Measurements from ENCODE around the gene FAM161A. TPM values are rescaled to one million over a fixed set of nuclear protein-coding genes. Genes with fewer than 3 reads are reported as not detected.

The FAM161A gene
- total RNA-seq, 1 donor from 2014 or later, result 0.90 TPM

DNA sequence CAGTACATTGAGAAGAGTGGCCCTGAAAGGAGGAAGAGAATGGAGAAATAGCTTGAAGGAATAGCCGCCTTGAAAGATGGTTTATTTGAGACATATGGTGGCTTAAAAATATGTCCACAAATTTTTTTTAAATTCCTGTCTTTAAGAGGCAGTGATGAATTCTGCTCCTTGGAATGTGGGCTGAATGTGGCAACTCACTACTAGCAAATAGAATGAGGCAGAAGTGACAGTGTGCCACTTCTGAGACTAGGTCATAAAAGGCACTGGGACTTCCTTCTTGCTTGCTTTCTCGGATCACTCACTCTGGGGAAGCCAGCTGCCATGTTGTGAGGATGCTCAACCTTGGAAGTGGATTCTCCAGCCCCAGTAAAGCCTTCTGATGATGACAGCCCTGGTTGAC, 67.0 kb downstream of the FAM161A start:
- DNase-seq (ENCODE audit: low read depth in 2 of 2), result no peak

DNA sequence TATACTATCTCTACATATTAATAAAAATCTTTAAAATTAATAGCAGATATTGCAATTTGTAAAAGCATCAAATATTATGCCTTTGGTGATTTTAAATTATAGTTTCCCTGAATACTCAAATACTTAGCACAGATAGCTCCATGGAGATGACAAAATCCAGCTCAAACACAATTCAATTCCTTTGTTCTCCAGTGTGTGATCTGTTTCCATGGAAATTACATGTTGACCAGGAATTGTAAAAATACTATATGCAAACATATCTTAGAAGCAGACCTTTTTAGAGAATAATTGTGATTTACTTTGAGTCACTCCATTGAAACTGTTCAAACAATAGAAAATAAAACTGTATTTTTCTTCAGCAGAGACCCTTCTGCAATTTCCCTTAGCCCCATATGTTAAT, 68.3 kb downstream of the FAM161A start:
- DNase-seq (ENCODE audit: low read depth in 2 of 2), result no peak

DNA sequence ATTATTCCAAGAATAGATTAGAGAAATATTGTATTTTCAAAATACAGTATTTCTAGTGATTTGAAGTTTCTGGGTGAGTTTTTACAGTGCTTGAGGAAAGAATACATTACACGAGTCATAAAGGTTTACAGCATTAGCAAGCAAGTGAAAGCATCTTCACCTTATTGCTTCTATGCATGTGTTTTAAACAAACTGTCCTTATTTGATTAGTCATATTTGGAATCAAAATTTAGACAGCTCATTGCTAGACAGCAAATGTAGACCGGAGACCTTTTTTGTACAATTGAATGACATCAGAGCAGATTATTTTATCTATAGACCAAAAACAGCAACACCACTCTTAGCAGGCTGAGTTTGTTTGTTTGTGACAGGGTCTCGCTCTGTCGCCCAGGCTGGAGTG, 69.2 kb downstream of the FAM161A start:
- no peak for DNase-seq (ENCODE audit: low read depth in 2 of 2)

DNA sequence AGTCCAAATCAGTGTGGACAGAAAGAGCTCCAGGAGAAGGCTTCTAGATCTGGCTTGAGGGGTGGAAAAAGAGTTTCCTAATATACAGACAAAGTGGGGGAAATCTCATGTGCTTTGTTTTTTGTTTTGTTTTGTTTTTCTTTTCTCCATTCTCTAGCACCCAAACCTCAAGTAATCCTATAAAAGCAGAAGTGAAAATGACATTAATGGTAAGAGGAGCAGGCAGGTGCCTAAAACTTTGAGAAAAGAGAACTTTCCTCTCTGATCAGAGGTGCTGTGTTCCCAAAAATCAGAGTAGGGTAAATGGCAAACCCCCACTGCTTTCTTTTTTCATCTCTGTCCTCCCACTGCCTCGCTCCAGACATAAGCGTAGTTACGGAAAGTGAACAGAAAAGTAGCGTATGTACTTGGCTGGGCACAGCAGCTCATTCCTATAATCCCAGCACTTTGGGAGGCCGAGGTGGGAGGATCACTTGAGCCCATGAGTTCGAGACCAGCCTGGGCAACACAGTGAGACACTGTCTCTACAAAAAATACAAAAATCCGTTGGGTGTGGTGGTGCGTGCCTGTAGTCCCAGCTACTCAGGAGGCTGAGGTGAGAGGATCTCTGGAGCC, 77.8 kb downstream of the FAM161A start:
- DNase-seq (ENCODE audit: low read depth in 2 of 2), result no peak

Other genes with a start within 250 kb of the FAM161A start
- gene CCT4, start 34.6 kb upstream of the FAM161A start, total RNA-seq, result 139 and 173 TPM in 2 replicates
- 30.5 and 31.8 TPM in 2 replicates for gene COMMD1, start 51.6 kb upstream of the FAM161A start, total RNA-seq